Body of pancreas (tissue), 4 donors: ENCODE results near the gene RASA3.

ENCODE experiments used
- POLR2A ChIP-seq, 3 donors: fragments of 450-650 bp; IDR thresholded peaks; one replicate each; pipeline ENCODE4 v1.6.1; 2016; ENCODE audit warnings: antibody characterized with exemption in 3 of 3, mild to moderate bottlenecking in 2 of 3
- TF ChIP-seq, protein P1 (sequence below), 7 experiments: fragments of 450-650 bp in 4 of 7; fragments of 200-600 bp in 3 of 7; sonication (generic) in 3 of 7; IDR thresholded peaks; one replicate each; pipeline ENCODE4 v1.5.1; 2016 to 2019; ENCODE audit warnings: antibody characterized with exemption in 7 of 7

DNA sequence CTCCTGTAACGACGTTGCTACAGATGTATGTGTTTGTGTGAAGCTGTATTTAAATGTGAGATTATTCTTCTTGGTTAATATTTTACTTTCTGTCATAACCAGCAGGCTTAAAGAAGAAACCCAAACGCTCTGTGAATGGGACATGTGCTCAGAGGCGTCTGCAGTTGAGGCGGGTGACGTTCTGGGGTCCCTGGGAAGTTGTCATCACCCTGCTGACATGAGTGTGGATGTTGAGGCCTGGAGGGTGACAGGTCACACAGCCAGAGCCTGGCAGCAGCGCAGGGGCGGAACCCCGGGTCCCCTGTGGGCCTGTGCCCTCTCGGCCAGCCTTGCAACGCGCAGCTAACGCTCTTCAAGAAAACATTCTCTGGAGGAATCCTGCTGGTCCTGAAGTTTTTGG lies 16.6 kb downstream of the RASA3 start:
- TF ChIP-seq, protein P1, sequence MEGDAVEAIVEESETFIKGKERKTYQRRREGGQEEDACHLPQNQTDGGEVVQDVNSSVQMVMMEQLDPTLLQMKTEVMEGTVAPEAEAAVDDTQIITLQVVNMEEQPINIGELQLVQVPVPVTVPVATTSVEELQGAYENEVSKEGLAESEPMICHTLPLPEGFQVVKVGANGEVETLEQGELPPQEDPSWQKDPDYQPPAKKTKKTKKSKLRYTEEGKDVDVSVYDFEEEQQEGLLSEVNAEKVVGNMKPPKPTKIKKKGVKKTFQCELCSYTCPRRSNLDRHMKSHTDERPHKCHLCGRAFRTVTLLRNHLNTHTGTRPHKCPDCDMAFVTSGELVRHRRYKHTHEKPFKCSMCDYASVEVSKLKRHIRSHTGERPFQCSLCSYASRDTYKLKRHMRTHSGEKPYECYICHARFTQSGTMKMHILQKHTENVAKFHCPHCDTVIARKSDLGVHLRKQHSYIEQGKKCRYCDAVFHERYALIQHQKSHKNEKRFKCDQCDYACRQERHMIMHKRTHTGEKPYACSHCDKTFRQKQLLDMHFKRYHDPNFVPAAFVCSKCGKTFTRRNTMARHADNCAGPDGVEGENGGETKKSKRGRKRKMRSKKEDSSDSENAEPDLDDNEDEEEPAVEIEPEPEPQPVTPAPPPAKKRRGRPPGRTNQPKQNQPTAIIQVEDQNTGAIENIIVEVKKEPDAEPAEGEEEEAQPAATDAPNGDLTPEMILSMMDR (IDR thresholded peaks at IDR 0.05): no peak
- no peak for TF ChIP-seq POLR2A (IDR thresholded peaks at IDR 0.05)
